Bone marrow (tissue), 2 donors: ENCODE results near the gene RBP2.

Experiments used
- DNase-seq, 2 donors: peaks; one replicate each; lab custom pipeline; 2025; lab: John Stamatoyannopoulos, UW

The RBP2 gene

GRCh38 chr3:139480585-139480984 is 4.3 kb upstream of the RBP2 start:
- DNase-seq = no peak

GRCh38 chr3:139477710-139478640 is 1.7 kb upstream of the RBP2 start:
- no peak for DNase-seq

GRCh38 chr3:139473155-139473771 is 3.1 kb downstream of the RBP2 start:
- no peak for DNase-seq

- no peak for DNase-seq
These were observed 3.8 kb downstream of the RBP2 start for GRCh38 chr3:139472380-139473010.

GRCh38 chr3:139470199-139470598 is 6.1 kb downstream of the RBP2 start:
- no peak for DNase-seq

GRCh38 chr3:139468399-139468798 is 7.9 kb downstream of the RBP2 start:
- no peak for DNase-seq

GRCh38 chr3:139466360-139466759 is 10.0 kb downstream of the RBP2 start:
- no peak for DNase-seq

- DNase-seq = no peak
These were observed 10.7 kb downstream of the RBP2 start for GRCh38 chr3:139465636-139466035.

GRCh38 chr3:139463466-139463865 is 12.8 kb downstream of the RBP2 start:
- no peak for DNase-seq

GRCh38 chr3:139460529-139460928 is 15.8 kb downstream of the RBP2 start:
- DNase-seq = no peak

GRCh38 chr3:139460076-139460475 is 16.2 kb downstream of the RBP2 start:
- no peak for DNase-seq

GRCh38 chr3:139458348-139458747 is 18.0 kb downstream of the RBP2 start:
- no peak for DNase-seq

GRCh38 chr3:139457066-139457465 is 19.2 kb downstream of the RBP2 start:
- no peak for DNase-seq

- no peak for DNase-seq
These were observed 19.9 kb downstream of the RBP2 start for GRCh38 chr3:139456386-139456785.

- DNase-seq = no peak
These were observed 20.5 kb downstream of the RBP2 start for GRCh38 chr3:139455855-139456254.

- DNase-seq = no peak
These were observed 21.1 kb downstream of the RBP2 start for GRCh38 chr3:139455206-139455605.

GRCh38 chr3:139454346-139454745 is 22.0 kb downstream of the RBP2 start:
- DNase-seq = no peak

- DNase-seq = no peak
These were observed 26.2 kb downstream of the RBP2 start for GRCh38 chr3:139450159-139450558.

- DNase-seq = no peak
These were observed 26.8 kb downstream of the RBP2 start for GRCh38 chr3:139449566-139449965.

- no peak for DNase-seq
These were observed 28.2 kb downstream of the RBP2 start for GRCh38 chr3:139448104-139448503.

GRCh38 chr3:139447486-139447885 is 28.8 kb downstream of the RBP2 start:
- DNase-seq = no peak

- no peak for DNase-seq
These were observed 31.9 kb downstream of the RBP2 start for GRCh38 chr3:139444446-139444845.

- DNase-seq = no peak
These were observed 33.1 kb downstream of the RBP2 start for GRCh38 chr3:139443186-139443585.
